Activated T-cell treated with anti-CD3 and anti-CD28 coated beads for 48 hours (primary cell): ENCODE measurements around the gene ZNF112.

Experiments used
- DNase-seq: peaks from one replicate; pipeline ENCODE4 v3.0.0-alpha.2; 2020; ENCODE audit warnings: low read depth

Gene ZNF112

DNA sequence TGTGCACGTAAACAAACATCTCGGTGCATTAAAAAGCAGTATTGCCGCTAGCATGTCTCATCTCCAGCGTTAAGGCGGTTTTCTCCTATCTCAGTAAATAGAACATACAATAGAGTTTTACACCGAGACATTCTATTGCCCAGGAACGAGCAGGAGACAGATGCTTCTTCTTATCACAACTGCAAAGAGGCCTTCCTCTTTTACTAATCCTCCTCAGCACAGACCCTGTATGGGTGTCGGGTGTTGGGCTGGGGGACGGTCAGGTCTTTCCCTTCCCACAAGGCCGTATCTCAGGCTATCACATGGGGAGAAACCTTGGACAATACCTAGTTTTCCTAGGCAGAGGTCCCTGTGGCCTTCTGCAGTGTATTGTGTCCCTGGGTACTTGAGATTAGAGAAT is 75.6 kb downstream of the ZNF112 start:
- DNase-seq: no peak

DNA sequence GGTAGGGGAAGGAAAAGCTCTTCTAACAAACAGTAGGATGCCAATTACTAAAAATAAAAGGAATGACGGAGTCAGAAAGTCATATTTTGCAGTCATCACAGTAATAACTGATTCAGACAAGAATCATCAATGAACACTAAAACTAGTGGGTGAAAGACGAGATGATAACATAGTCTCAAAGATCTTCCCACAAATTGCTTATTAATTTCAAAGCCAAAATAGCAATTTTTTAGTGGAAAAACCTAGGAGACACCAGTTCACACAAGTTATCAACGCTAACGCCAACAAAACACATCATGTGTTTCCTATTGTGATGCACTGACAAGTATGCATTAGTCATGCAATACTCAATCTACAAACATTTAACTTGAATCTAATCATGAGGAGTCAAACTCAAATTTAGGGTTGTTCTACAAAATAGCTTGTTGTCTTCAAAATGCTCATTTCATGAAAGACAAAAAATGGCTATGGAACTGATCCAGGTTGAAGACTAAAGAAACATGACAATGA is 78.2 kb downstream of the ZNF112 start:
- DNase-seq: no peak

GRCh38 chr19:44277331-44277730 is 79.1 kb downstream of the ZNF112 start:
- DNase-seq: no peak
